BJ (cell line): ENCODE results near the gene CDK5RAP3. TPM values are rescaled to one million over a fixed set of nuclear protein-coding genes. Genes with fewer than 3 reads are reported as not detected.

Source experiments
- CTCF ChIA-PET: fragments of 350-600 bp; formaldehyde crosslinking; extraction: SDS; loops from one replicate; lab custom pipeline; 2021; ENCODE audit warnings: antibody characterized with exemption, inconsistent platforms; lab: Yijun Ruan, JAX
- POLR2A ChIA-PET: fragments of 300-600 bp; sonication (Branson Sonifier 250); formaldehyde crosslinking; extraction: SDS; loops from one replicate; lab custom pipeline; 2021; ENCODE audit warnings: antibody characterized with exemption; lab: Charles Lee
- DNase-seq: peaks from one replicate; pipeline ENCODE4 v3.0.0-alpha.2; 2011; ENCODE audit warnings: low read depth
- H3K27me3 ChIP-seq: 2 replicates; pipeline ENCODE4 v1.6.0; 2011; ENCODE audit warnings: low read length; ENCODE audit not compliant: control insufficient read depth, insufficient read depth
- H3K36me3 ChIP-seq: 2 replicates; pipeline ENCODE4 v1.5.1; 2011; ENCODE audit warnings: low read length; ENCODE audit not compliant: control insufficient read depth, insufficient read depth
- H3K4me3 ChIP-seq: 2 replicates; pipeline ENCODE4 v1.5.1; 2011; ENCODE audit warnings: low read depth, mild to moderate bottlenecking, control low read depth, low read length
- CTCF ChIP-seq: IDR thresholded peaks from 2 replicates; pipeline ENCODE4 v1.5.1; 2011; ENCODE audit warnings: low read depth, mild to moderate bottlenecking, control low read depth, inconsistent platforms, low read length, moderate library complexity; ENCODE audit not compliant: insufficient read depth
- polyA plus RNA-seq: library from polyadenylated mRNA; depleted of rRNA; stranded (reverse); fragments of >200 nt; gene quantifications from 2 replicates; pipeline ENCODE4 v1.2.3, GENCODE V29; 2011

CDK5RAP3 gene
- polyA plus RNA-seq, 1 experiment: 98.1 TPM

GRCh38 chr17:47942568-47942967 lies 28.3 kb upstream of the CDK5RAP3 start:
- CTCF ChIA-PET: interaction anchor here (1.1 to 19.6 kb wide), 6 partner anchors 7 to 99 kb away, joined by 4 to 380 read pairs (median 32); partner anchors contain the start of gene CDK5RAP3
- Histone ChIP-seq H3K27me3 (no peaks in the 10 kb centered on the region), H3K36me3 (peaks cover 3% of the 10 kb centered on the region), H3K4me3 (peak overlapping the region; percentile 87)
- no peak for DNase-seq
- TF ChIP-seq CTCF: no peak
- POLR2A ChIA-PET: interaction anchor here (0.6 kb wide), 1 partner anchor 38 kb away, joined by 4 read pairs; no protein-coding TSS in a partner anchor

- CTCF ChIA-PET: interaction anchor here (0.9 to 19.6 kb wide), 6 partner anchors 10 to 82 kb away, joined by 3 to 380 read pairs (median 6); partner anchors contain the start of genes CDK5RAP3 and PRR15L
- no peak for TF ChIP-seq CTCF
- DNase-seq: no peak
- Histone ChIP-seq H3K27me3 (no peaks in the 10 kb centered on the region), H3K36me3 (peaks cover 3% of the 10 kb centered on the region), H3K4me3 (no peak overlapping the region)
- POLR2A ChIA-PET: no interaction called here
These were observed 25.8 kb upstream of the CDK5RAP3 start for GRCh38 chr17:47945080-47945479.

DNA sequence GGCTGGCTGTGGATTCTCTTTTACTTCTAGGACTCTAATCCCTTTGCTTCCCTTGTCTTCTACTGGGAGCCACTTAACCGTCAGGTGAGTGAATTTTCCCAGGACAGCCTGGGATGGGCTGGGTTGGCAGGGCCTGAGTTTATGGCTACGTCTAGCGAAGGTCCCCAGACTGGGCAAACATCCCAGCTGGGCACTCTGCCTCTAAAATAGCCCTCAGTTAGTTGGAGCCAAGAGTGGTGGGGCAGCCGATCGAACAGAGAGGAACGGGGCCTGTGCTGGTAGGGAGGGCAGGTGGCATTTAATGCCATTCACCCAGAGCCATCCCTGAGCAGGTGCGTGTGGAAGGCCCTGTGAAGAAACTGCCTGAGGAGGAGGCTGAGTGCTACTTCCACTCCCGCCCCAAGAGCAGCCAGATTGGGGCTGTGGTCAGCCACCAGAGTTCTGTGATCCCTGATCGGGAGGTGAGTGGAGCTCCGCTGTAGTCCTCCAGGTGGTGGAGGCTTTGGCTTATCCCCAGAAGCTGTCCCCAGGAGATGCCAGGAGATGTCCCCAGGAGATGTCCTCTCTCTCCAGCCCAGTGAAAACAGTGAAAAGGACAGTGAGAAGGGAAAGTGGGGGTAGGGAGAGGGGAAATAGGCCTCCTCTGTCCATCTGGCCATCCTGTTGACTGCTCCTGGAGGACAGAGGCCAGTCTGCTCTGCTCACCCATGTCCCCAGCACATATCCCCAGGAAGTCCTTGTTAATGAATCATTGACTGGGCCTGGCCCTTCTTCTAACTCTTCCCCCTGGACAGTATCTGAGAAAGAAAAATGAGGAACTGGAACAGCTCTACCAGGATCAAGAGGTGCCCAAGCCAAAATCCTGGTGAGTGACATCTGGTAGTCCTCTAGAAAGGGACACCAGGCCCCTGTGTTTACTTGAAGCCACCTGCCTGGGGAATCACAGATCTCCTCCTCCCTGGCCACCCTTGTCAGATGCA lies 25.1 kb upstream of the CDK5RAP3 start:
- POLR2A ChIA-PET: no interaction called here

GRCh38 chr17:47946516-47946915 lies 24.4 kb upstream of the CDK5RAP3 start:
- Histone ChIP-seq H3K4me3 (no peak overlapping the region), H3K27me3 (no peaks in the 10 kb centered on the region), H3K36me3 (peaks cover 3% of the 10 kb centered on the region)
- no peak for TF ChIP-seq CTCF
- ChIA-PET CTCF (interaction anchor here (0.9 to 19.6 kb wide), 25 partner anchors 8 to 107 kb away, joined by 3 to 380 read pairs (median 7); partner anchors contain the start of genes CDK5RAP3, PNPO, PRR15L and SCRN2), POLR2A (no interaction called here)
- no peak for DNase-seq

More for the DNA sequence above, 25.1 kb upstream of the CDK5RAP3 start:
- Histone ChIP-seq H3K27me3 (no peaks in the 10 kb centered on the region), H3K4me3 (no peak overlapping the region), H3K36me3 (peaks cover 3% of the 10 kb centered on the region)
- CTCF ChIA-PET: interaction anchor here (0.9 to 19.6 kb wide), 19 partner anchors 7 to 106 kb away, joined by 3 to 380 read pairs (median 8); partner anchors contain the start of genes CDK5RAP3, PNPO, PRR15L and SCRN2
- no peak for DNase-seq
- no peak for TF ChIP-seq CTCF

DNA sequence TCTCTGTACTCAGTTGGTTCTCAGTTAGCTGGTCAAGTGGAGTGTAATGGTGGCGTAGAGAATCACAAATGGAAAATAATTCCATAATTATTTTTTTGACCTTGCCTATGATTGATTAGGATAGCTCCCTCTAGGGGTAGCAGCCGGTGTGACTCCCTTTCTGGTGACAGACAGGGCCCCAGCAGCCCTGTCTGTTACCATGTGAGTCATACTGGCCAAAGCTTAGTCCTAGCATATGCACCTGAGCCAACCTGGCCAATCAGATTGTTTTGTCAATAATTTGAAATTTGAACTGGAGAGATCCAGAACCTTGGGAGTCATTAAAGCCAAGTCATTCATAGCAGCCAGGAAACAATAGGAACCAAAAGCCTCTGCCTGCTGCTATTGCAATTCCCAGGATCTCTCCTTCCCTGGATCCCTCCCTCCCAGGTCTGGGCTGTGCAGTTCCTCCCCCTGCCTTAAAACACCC lies 23.9 kb upstream of the CDK5RAP3 start:
- peak; percentile 92 for TF ChIP-seq CTCF
- Histone ChIP-seq H3K4me3 (no peak overlapping the region), H3K27me3 (no peaks in the 10 kb centered on the region), H3K36me3 (peaks cover 3% of the 10 kb centered on the region)
- DNase-seq: no peak
- CTCF ChIA-PET: interaction anchor here (0.5 to 19.6 kb wide), 28 partner anchors 8 to 639 kb away, joined by 3 to 380 read pairs (median 6); partner anchors contain the start of genes CDK5RAP3, PNPO, PRR15L and SCRN2
- POLR2A ChIA-PET: no interaction called here
